K562 (cell line): ENCODE measurements around the gene CEP126. TPM values are rescaled to one million over a fixed set of nuclear protein-coding genes. Genes with fewer than 3 reads are reported as not detected.

Experiments
- ATAC-seq: fragments of 200-7000 bp; cut with Tn5 transposase; 3 replicates; pipeline ENCODE4 v1.9.1; 2020; ENCODE audit warnings: moderate library complexity
- BruUV-seq: library from RNA; stranded (reverse); fragments of 400-500 nt; replicated peaks from 2 replicates; lab custom pipeline; 2021; lab: Mats Ljungman, UMichigan
- CTCF ChIA-PET: fragments of 300-600 bp; formaldehyde crosslinking; extraction: SDS; loops from one replicate; lab custom pipeline; 2021; ENCODE audit warnings: low intra/inter-chr PET ratio; lab: Yijun Ruan, JAX
- POLR2A ChIA-PET: fragments of 300-600, 350-650 bp; sonication (Branson Sonifier 250); formaldehyde crosslinking; extraction: SDS; loops from one replicate; lab custom pipeline; 2021; ENCODE audit warnings: antibody characterized with exemption, inconsistent platforms; lab: Yijun Ruan, JAX
- DNase-seq, 4 experiments: peaks; one replicate each; pipeline versions ENCODE4 v3.0.0 to v3.0.0-alpha.2; 2011 to 2018; ENCODE audit warnings: low spot score in 3 of 4, mixed read lengths in 3 of 4; ENCODE audit errors: extremely low read depth in 1 of 4
- FAIRE-seq: peaks from 2 replicates; lab custom pipeline; 2011; peaks lifted over from hg19 to GRCh38; lab: Jason Lieb, UNC
- H2AFZ ChIP-seq: 2 replicates; pipeline ENCODE4 v1.6.0; 2011; ENCODE audit warnings: low read depth, low read length, control low read depth, inconsistent platforms
- H3K27ac ChIP-seq: fragments of 200-600 bp; 3 replicates; pipeline ENCODE4 v1.8.0; 2011; ENCODE audit warnings: low read depth, mild to moderate bottlenecking, control low read depth, inconsistent platforms, low read length, moderate library complexity, mixed read lengths; ENCODE audit errors: extremely low read depth
- H3K27me3 ChIP-seq, 2 experiments: fragments of 300-600 bp in 1 of 2; 2 replicates in 1 of 2; 3 replicates in 1 of 2; pipeline versions ENCODE4 v1.6.0 to v1.8.0; 2011; ENCODE audit warnings: inconsistent platforms in 2 of 2, low read length in 2 of 2, mild to moderate bottlenecking in 1 of 2, mixed read lengths in 1 of 2, moderate library complexity in 1 of 2; ENCODE audit not compliant: control insufficient read depth in 2 of 2, insufficient read depth in 2 of 2
- H3K36me3 ChIP-seq: fragments of 300-600 bp; 3 replicates; pipeline ENCODE4 v1.8.0; 2011; ENCODE audit warnings: mild to moderate bottlenecking, low read length, inconsistent platforms; ENCODE audit not compliant: control insufficient read depth, insufficient read depth
- H3K4me1 ChIP-seq, 2 experiments: fragments of 200-600 bp in 1 of 2; replicated peaks in 1 of 2; 2 replicates in 1 of 2; 3 replicates in 1 of 2; pipeline versions ENCODE4 v1.5.1 to v1.8.0; 2011; ENCODE audit warnings: inconsistent platforms in 2 of 2, low read length in 2 of 2, mild to moderate bottlenecking in 1 of 2, mixed read lengths in 1 of 2, moderate library complexity in 1 of 2; ENCODE audit not compliant: control insufficient read depth in 2 of 2, insufficient read depth in 2 of 2
- H3K4me2 ChIP-seq: 2 replicates; pipeline ENCODE4 v1.6.1; 2011; ENCODE audit warnings: low read length, control low read depth, inconsistent platforms, mixed read lengths; ENCODE audit not compliant: insufficient read depth
- H3K4me3 ChIP-seq: fragments of 200-600 bp; sonication (generic), shearing (Covaris generic); 2 replicates; pipeline ENCODE4 v1.5.1; 2016; ENCODE audit warnings: control low read depth, inconsistent platforms
- H3K79me2 ChIP-seq: fragments of 200-600 bp; 3 replicates; pipeline ENCODE4 v1.8.0; 2011; ENCODE audit warnings: low read length, inconsistent platforms; ENCODE audit not compliant: control insufficient read depth, insufficient read depth
- H3K9ac ChIP-seq, 2 experiments: 2 replicates each; pipeline versions ENCODE4 v1.6.0 to v1.6.1; 2011; ENCODE audit warnings: low read depth in 2 of 2, low read length in 2 of 2, control low read depth in 1 of 2, inconsistent platforms in 1 of 2, mild to moderate bottlenecking in 1 of 2, mixed read lengths in 1 of 2; ENCODE audit not compliant: insufficient read depth in 1 of 2
- H3K9me1 ChIP-seq: one replicate; pipeline ENCODE4 v1.6.0; 2011; ENCODE audit warnings: inconsistent platforms, mild to moderate bottlenecking, low read length, moderate library complexity; ENCODE audit not compliant: control insufficient read depth, insufficient read depth
- H3K9me3 ChIP-seq: replicated peaks from 2 replicates; pipeline ENCODE4 v1.5.1; 2011; ENCODE audit warnings: low read depth, low read length, inconsistent platforms; ENCODE audit not compliant: control insufficient read depth, insufficient read depth
- H4K20me1 ChIP-seq: replicated peaks from 2 replicates; pipeline ENCODE4 v1.6.1; 2011; ENCODE audit warnings: low read length, inconsistent platforms, mixed read lengths; ENCODE audit not compliant: control insufficient read depth, insufficient read depth
- ARID1B ChIP-seq: fragments of 450-650 bp; IDR thresholded peaks from 2 replicates; pipeline ENCODE4 v1.6.1; 2016; ENCODE audit warnings: antibody characterized with exemption, mild to moderate bottlenecking, inconsistent platforms
- HDAC6 ChIP-seq: IDR thresholded peaks from 2 replicates; pipeline ENCODE4 v1.6.1; 2012; ENCODE audit warnings: low read depth, mild to moderate bottlenecking, control low read depth, inconsistent platforms, low read length, moderate library complexity
- HDAC8 ChIP-seq: fragments of 450-650 bp; IDR thresholded peaks from 2 replicates; pipeline ENCODE4 v1.6.1; 2016; ENCODE audit warnings: mild to moderate bottlenecking, missing genetic modification characterization, moderate library complexity, missing compliant biosample characterization
- RAD21 ChIP-seq, 2 experiments: fragments of 250-450 bp in 1 of 2; fragments of 450-650 bp in 1 of 2; sonication (Bioruptor Pico) in 1 of 2; formaldehyde crosslinking in 1 of 2; IDR thresholded peaks in 1 of 2; conservative IDR thresholded peaks in 1 of 2; 2 replicates each; pipeline versions ENCODE4 v1.4.0 to v1.8.0; 2020 to 2022; ENCODE audit warnings: mild to moderate bottlenecking in 2 of 2, moderate library complexity in 1 of 2
- RBM17 ChIP-seq: fragments of 200-400 bp; formaldehyde crosslinking; IDR thresholded peaks from 2 replicates; pipeline ENCODE4 v1.6.1; 2017; ENCODE audit warnings: low read depth, mild to moderate bottlenecking, low read length, borderline replicate concordance
- SLC30A9 ChIP-seq: fragments of 250-450 bp; sonication (Bioruptor Pico); IDR thresholded peaks from 2 replicates; pipeline ENCODE4 v1.8.0; 2022; ENCODE audit warnings: mild to moderate bottlenecking, moderate library complexity
- XRCC4 ChIP-seq: IDR thresholded peaks from one replicate; pipeline ENCODE4 v1.6.1; 2011; ENCODE audit not compliant: insufficient read depth, insufficient read length; ENCODE audit errors: extremely low read depth
- ZHX1 ChIP-seq: fragments of 150-350 bp; conservative IDR thresholded peaks from 2 replicates; pipeline ENCODE4 v1.6.1; 2014; ENCODE audit warnings: low read length
- ZNF12 ChIP-seq: sonication (generic); formaldehyde crosslinking; IDR thresholded peaks from 2 replicates; pipeline ENCODE4 v1.4.0; 2020; ENCODE audit warnings: mild to moderate bottlenecking, missing genetic modification reagents
- ZNF398 ChIP-seq: fragments of 250-450 bp; sonication (Bioruptor Pico); IDR thresholded peaks from 2 replicates; pipeline ENCODE4 v1.8.0; 2021; ENCODE audit warnings: moderate library complexity, mild to moderate bottlenecking, inconsistent platforms
- ZSCAN29 ChIP-seq: fragments of 450-650 bp; IDR thresholded peaks from 2 replicates; pipeline ENCODE4 v1.6.1; 2017
- WGBS: fragments of 100-300 bp; shearing (Covaris generic); methylation state at CpG from one replicate; pipeline ENCODE4 v1.1.6; 2016; ENCODE audit warnings: low coverage, mixed read lengths; ENCODE audit not compliant: insufficient coverage; ENCODE audit errors: missing lambda C conversion rate; 5-methylcytosine and 5-hydroxymethylcytosine counted together
- in situ Hi-C: fragments of 300-500 bp; cut with MboI; formaldehyde crosslinking; loops from 4 replicates; pipeline ENCODE4 v1.15.0; 2018; ENCODE audit warnings: inconsistent platforms, mixed read lengths
- intact Hi-C: fragments of 100-400 bp; cut with micrococcal nuclease; formaldehyde crosslinking; loops from 2 replicates; pipeline ENCODE4 v1.14.2; 2022
- polyA plus RNA-seq, 8 experiments: library from polyadenylated mRNA; depleted of rRNA in 4 of 8; stranded (reverse) in 5 of 8; unstranded in 3 of 8; fragments of >200 nt; fragmentation: Nextera tagmentation in 2 of 8; fragmentation: Illumina TruSeq in 1 of 8; extraction: Ambion mirVana in 2 of 8; extraction: Trizol in 1 of 8; gene quantifications; 2 replicates each; pipeline versions ENCODE4 v1.2.1 to v1.2.3, GENCODE V29; 2011 to 2014; ENCODE audit warnings: inconsistent platforms in 1 of 8, missing spikeins in 1 of 8
- total RNA-seq, 7 experiments: library from RNA; depleted of rRNA in 6 of 7; stranded (reverse); fragments of >200 nt in 6 of 7; fragmentation: Illumina TruSeq in 2 of 7; extraction: Trizol in 2 of 7; gene quantifications; 2 replicates each; pipeline versions ENCODE4 v1.2.1 to v1.2.3, GENCODE V29; 2011 to 2021; ENCODE audit warnings: low replicate concordance in 1 of 7
- TF ChIP-seq, protein P1 (sequence below): fragments of 250-450 bp; sonication (Bioruptor Pico); IDR thresholded peaks from 2 replicates; pipeline ENCODE4 v1.5.0; 2022; ENCODE audit warnings: mild to moderate bottlenecking
- TF ChIP-seq, protein P2 (sequence below): fragments of 450-650 bp; IDR thresholded peaks from 2 replicates; pipeline ENCODE4 v1.6.1; 2018; ENCODE audit warnings: mild to moderate bottlenecking, low read depth; ENCODE audit not compliant: partially characterized antibody

CEP126 gene
- total and polyA plus RNA-seq, 9 of the 15 experiments (the other 6 are each of a cell fraction or from before 2014, with no cell fraction given): 0.01 to 0.11 (median 0.07) TPM; not detected in 3

- TF ChIP-seq ZHX1: no peak
- no peak for TF ChIP-seq ZSCAN29
- no peak for TF ChIP-seq HDAC8 (tag)
- TF ChIP-seq SLC30A9 (CRISPR knock-in tag): no peak
Observed at GRCh38 chr11:101881586-101881985, 33.2 kb upstream of the CEP126 start (continued).

DNA sequence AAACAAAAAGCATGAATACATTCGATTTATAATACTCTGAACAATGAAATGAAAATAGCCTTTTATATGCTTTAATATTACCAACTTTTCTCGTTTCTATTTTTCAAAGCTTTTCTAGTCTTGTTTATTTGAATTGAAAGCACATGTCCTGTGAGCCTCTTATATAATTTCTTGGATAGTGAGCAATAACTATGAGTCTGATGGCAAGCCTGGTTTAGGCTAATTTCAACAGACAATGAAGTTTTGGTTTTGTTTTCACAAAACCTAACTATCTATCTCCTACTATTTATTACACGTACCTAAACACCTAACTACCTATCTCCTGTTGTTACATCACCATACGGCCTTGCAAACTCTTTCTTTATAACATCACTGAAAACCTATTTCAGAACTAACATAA lies 29.2 kb upstream of the CEP126 start:
- Histone ChIP-seq H3K9me1 (no peaks in the 10 kb centered on the region), H4K20me1 (no peaks in the 10 kb centered on the region), H3K27ac (no peak overlapping the region), H3K4me3 (no peak overlapping the region), H3K9me3 (no peaks in the 10 kb centered on the region), H3K79me2 (no peaks in the 10 kb centered on the region), H3K9ac (no peak overlapping the region), H2AFZ (no peak overlapping the region), H3K4me2 (no peak overlapping the region), H3K4me1 (no peaks in the 10 kb centered on the region), H3K27me3 (no peaks in the 10 kb centered on the region), H3K36me3 (no peaks in the 10 kb centered on the region)
- DNase-seq: no peak
- intact Hi-C loops: no loop called here
- no peak for ATAC-seq
- in situ Hi-C loops: no loop called here
- 6% methylated on average over 4 of the region's 4 CpGs for WGBS
- ChIA-PET CTCF (no interaction called here), POLR2A (no interaction called here)
- no peak for FAIRE-seq
- BruUV-seq: no TSS peak
- TF ChIP-seq, protein P1, sequence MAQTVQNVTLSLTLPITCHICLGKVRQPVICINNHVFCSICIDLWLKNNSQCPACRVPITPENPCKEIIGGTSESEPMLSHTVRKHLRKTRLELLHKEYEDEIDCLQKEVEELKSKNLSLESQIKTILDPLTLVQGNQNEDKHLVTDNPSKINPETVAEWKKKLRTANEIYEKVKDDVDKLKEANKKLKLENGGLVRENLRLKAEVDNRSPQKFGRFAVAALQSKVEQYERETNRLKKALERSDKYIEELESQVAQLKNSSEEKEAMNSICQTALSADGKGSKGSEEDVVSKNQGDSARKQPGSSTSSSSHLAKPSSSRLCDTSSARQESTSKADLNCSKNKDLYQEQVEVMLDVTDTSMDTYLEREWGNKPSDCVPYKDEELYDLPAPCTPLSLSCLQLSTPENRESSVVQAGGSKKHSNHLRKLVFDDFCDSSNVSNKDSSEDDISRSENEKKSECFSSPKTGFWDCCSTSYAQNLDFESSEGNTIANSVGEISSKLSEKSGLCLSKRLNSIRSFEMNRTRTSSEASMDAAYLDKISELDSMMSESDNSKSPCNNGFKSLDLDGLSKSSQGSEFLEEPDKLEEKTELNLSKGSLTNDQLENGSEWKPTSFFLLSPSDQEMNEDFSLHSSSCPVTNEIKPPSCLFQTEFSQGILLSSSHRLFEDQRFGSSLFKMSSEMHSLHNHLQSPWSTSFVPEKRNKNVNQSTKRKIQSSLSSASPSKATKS (CRISPR knock-in tag): no peak
- TF ChIP-seq HDAC6 (no peak), ZNF398 (no peak), XRCC4 (no peak), ZNF12 (CRISPR knock-in tag) (no peak), ARID1B (no peak), RBM17 (no peak), RAD21 (CRISPR knock-in tag; conservative IDR thresholded peaks at IDR 0.05 in 1 of 2, IDR thresholded peaks at IDR 0.05 in 1 of 2) (no peak)
- TF ChIP-seq, protein P2, sequence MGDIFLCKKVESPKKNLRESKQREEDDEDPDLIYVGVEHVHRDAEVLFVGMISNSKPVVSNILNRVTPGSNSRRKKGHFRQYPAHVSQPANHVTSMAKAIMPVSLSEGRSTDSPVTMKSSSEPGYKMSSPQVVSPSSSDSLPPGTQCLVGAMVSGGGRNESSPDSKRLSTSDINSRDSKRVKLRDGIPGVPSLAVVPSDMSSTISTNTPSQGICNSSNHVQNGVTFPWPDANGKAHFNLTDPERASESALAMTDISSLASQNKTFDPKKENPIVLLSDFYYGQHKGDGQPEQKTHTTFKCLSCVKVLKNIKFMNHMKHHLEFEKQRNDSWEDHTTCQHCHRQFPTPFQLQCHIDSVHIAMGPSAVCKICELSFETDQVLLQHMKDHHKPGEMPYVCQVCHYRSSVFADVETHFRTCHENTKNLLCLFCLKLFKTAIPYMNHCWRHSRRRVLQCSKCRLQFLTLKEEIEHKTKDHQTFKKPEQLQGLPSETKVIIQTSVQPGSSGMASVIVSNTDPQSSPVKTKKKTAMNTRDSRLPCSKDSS: no peak
